Small intestine (tissue), 7 donors: ENCODE results near the gene FAM3A. TPM values are rescaled to one million over a fixed set of nuclear protein-coding genes. Genes with fewer than 3 reads are reported as not detected.

ENCODE experiments used
- DNase-seq, 2 donors: peaks; one replicate each; pipeline versions ENCODE4 v3.0.0 to v3.0.0-alpha.2; 2013
- FAIRE-seq: peaks from 2 replicates; lab custom pipeline; 2012; peaks lifted over from hg19 to GRCh38; lab: Jason Lieb, UNC
- H3K27ac ChIP-seq, 3 donors: one replicate each; pipeline ENCODE4 v1.5.1; 2013; ENCODE audit warnings: low read length in 2 of 3, mild to moderate bottlenecking in 2 of 3, control low read depth in 1 of 3, inconsistent platforms in 1 of 3, low read depth in 1 of 3, moderate library complexity in 1 of 3
- H3K27me3 ChIP-seq, 3 donors: one replicate each; pipeline ENCODE4 v1.6.1; 2013; ENCODE audit warnings: low read length in 3 of 3, inconsistent platforms in 1 of 3; ENCODE audit not compliant: control insufficient read depth in 3 of 3, insufficient read depth in 3 of 3
- H3K36me3 ChIP-seq, 3 donors: one replicate each; pipeline ENCODE4 v1.6.1; 2013; ENCODE audit warnings: low read length in 3 of 3, inconsistent platforms in 1 of 3, low read depth in 1 of 3, mild to moderate bottlenecking in 1 of 3, moderate library complexity in 1 of 3; ENCODE audit not compliant: control insufficient read depth in 3 of 3, insufficient read depth in 2 of 3
- H3K4me1 ChIP-seq, 3 donors: one replicate each; pipeline ENCODE4 v1.6.1; 2013; ENCODE audit warnings: low read length in 2 of 3, inconsistent platforms in 1 of 3, low read depth in 1 of 3, mild to moderate bottlenecking in 1 of 3, moderate library complexity in 1 of 3; ENCODE audit not compliant: control insufficient read depth in 3 of 3, insufficient read depth in 2 of 3
- H3K4me3 ChIP-seq, 3 donors: one replicate each; pipeline ENCODE4 v1.5.1; 2013; ENCODE audit warnings: low read length in 3 of 3, control low read depth in 1 of 3, inconsistent platforms in 1 of 3, low read depth in 1 of 3, mild to moderate bottlenecking in 1 of 3, moderate library complexity in 1 of 3
- H3K9me3 ChIP-seq, 2 donors: one replicate each; pipeline ENCODE4 v1.6.1; 2013; ENCODE audit warnings: low read depth in 1 of 2, low read length in 1 of 2; ENCODE audit not compliant: control insufficient read depth in 2 of 2, insufficient read depth in 1 of 2
- WGBS, 3 donors: extraction: QIAGEN DNeasy Blood & Tissue Kit; methylation state at CpG; one replicate each; pipeline ENCODE4 v1.1.7; 2013; 5-methylcytosine and 5-hydroxymethylcytosine counted together
- polyA plus RNA-seq, 4 donors: library from polyadenylated mRNA; stranded (reverse) in 3 of 4; unstranded in 1 of 4; fragments of 200-250 nt in 3 of 4; fragments of 120-200 nt in 1 of 4; gene quantifications; one replicate each; pipeline versions ENCODE4 v1.2.1 to v1.2.3, GENCODE V29; 2013
- donor health status: healthy with polysubstance abuse.
- donor health status: control.
- donor health status: control.
- donor health status: Bipolar disorder and iron deficiency.
- donor health status: healthy.

The FAM3A gene
- polyA plus RNA-seq, 4 donors, result 45.6 to 123 (median 90.1) TPM

DNA sequence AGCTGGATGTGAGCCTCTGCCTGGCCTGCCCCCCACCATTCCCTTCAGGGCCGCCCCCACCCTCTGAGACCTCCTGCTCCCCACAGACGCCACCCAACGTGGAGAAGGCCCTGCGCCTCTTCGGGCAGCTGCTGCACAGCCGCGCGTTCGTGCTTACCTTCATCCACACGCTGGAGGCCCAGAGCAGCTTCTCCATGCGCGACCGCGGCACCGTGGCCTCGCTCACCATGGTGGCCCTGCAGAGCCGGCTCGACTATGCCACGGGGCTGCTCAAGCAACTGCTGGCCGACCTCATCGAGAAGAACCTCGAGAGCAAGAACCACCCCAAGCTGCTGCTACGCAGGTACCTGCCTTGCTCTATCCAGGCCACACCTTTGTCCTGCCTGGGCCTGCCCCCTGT lies 47.8 kb downstream of the FAM3A start:
- DNase-seq, result no peak
- FAIRE-seq, result no peak
- no peaks in the 10 kb centered on the region for H3K9me3 ChIP-seq

DNA sequence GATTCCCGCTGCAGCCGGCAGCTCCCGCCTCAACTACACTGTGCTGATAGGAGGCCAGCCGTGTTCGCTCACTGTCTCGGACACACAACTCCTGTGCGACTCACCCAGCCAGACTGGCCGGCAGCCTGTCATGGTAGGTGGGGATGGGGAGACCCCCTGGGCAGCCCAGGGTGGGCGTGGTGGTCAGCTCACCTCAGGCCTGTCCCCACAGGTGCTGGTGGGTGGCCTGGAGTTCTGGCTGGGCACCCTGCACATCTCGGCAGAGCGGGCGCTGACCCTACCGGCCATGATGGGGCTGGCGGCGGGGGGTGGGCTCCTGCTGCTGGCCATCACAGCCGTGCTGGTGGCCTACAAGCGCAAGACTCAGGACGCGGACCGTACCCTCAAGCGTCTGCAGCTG lies 48.5 kb downstream of the FAM3A start:
- Histone ChIP-seq H3K9me3 (no peaks in the 10 kb centered on the region), H3K27me3 (no peaks in the 10 kb centered on the region), H3K36me3 (peaks cover 0 to 95% (median 2%) of the 10 kb centered on the region in 3 donors), H3K27ac (no peak overlapping the region), H3K4me1 (no peaks in the 10 kb centered on the region), H3K4me3 (no peak overlapping the region)
- FAIRE-seq (no peak), DNase-seq (no peak)
- WGBS, 3 donors, result 96 to 97% (median 96%) methylated on average over 19 to 21 of the region's 21 CpGs

More for the DNA sequence above, 47.8 kb downstream of the FAM3A start:
- H3K36me3 ChIP-seq, result peaks cover 0 to 95% (median 2%) of the 10 kb centered on the region in 3 donors
- H3K27me3 ChIP-seq, result no peaks in the 10 kb centered on the region
- no peak overlapping the region for H3K27ac ChIP-seq
- H3K4me3 ChIP-seq, result no peak overlapping the region
- no peaks in the 10 kb centered on the region for H3K4me1 ChIP-seq
- 95 to 98% (median 97%) methylated on average over 18 to 23 of the region's 23 CpGs for WGBS, 3 donors

DNA sequence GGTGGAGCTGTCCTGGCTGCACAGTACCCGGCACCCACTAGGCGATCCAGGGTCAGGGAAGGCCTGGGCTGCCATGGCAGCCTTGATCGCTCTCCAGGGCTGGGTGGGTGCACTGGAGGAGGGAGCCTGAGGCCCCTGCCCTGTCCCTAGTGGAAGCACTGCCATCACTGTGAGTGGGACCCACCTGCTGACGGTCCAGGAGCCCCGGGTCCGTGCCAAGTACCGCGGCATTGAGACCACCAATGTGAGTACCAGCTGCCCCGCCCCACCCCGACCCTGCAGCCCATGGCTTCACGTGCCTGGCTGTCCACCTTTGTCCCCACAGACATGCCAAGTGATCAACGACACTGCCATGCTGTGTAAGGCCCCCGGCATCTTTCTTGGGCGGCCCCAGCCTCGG lies 49.1 kb downstream of the FAM3A start:
- Histone ChIP-seq H3K36me3 (peaks cover 0 to 97% (median 2%) of the 10 kb centered on the region in 3 donors), H3K4me1 (no peaks in the 10 kb centered on the region), H3K27me3 (no peaks in the 10 kb centered on the region), H3K27ac (no peak overlapping the region), H3K9me3 (no peaks in the 10 kb centered on the region), H3K4me3 (no peak overlapping the region)
- DNase-seq (no peak), FAIRE-seq (no peak)
- 91 to 97% (median 92%) methylated on average over 9 to 15 of the region's 15 CpGs for WGBS, 3 donors

DNA sequence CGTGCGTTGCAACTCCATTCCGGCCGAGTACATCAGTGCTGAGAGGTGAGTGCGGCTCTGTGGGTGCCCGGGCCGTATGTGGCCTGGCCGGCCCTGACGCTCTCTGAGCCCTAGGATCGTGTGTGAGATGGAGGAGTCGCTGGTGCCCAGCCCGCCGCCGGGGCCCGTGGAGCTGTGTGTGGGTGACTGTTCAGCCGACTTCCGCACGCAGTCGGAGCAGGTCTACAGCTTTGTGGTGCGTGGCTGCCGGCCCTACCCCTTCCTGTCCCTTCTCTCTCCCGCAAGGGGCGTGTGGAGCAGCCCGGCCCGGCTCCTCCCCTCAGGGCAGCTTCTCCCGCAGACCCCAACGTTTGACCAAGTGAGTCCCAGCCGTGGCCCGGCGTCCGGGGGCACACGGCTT lies 50.0 kb downstream of the FAM3A start:
- Histone ChIP-seq H3K36me3 (peaks cover 0 to 97% (median 2%) of the 10 kb centered on the region in 3 donors), H3K27ac (no peak overlapping the region), H3K4me3 (no peak overlapping the region), H3K9me3 (no peaks in the 10 kb centered on the region), H3K4me1 (no peaks in the 10 kb centered on the region), H3K27me3 (no peaks in the 10 kb centered on the region)
- FAIRE-seq, result no peak
- 93 to 95% (median 95%) methylated on average over 11 to 32 of the region's 32 CpGs for WGBS, 3 donors
- DNase-seq, result no peak

DNA sequence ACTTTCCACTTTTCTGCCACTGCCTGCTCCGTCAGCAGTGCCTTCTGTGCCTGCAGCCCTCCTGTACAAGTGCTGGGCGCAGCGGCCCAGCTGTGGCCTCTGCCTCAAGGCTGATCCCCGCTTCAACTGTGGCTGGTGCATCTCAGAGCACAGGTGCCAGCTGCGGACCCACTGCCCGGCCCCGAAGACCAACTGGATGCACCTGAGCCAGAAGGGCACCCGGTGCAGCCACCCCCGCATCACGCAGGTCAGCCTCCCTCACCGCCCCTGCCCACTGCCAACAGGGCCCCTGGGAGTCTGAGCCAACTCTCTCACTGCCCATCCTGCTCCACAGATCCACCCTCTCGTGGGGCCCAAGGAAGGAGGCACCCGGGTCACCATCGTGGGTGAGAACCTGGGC lies 50.4 kb downstream of the FAM3A start:
- 91 to 96% (median 96%) methylated on average over 7 to 14 of the region's 14 CpGs for WGBS, 3 donors
- no peak for FAIRE-seq

GRCh38 chrX:154464806-154465365 lies 51.1 kb downstream of the FAM3A start:
- Histone ChIP-seq H3K4me1 (no peaks in the 10 kb centered on the region), H3K9me3 (no peaks in the 10 kb centered on the region), H3K27ac (no peak overlapping the region), H3K4me3 (no peak overlapping the region), H3K27me3 (no peaks in the 10 kb centered on the region), H3K36me3 (peaks cover 0 to 95% (median 2%) of the 10 kb centered on the region in 3 donors)
- WGBS, 3 donors, result 89 to 92% (median 91%) methylated on average over 21 to 28 of the region's 28 CpGs
- DNase-seq (no peak), FAIRE-seq (no peak)

More for the DNA sequence above, 50.4 kb downstream of the FAM3A start:
- peaks cover 0 to 97% (median 2%) of the 10 kb centered on the region in 3 donors for H3K36me3 ChIP-seq
- H3K27ac ChIP-seq, result no peak overlapping the region
- H3K9me3 ChIP-seq, result no peaks in the 10 kb centered on the region
- H3K4me1 ChIP-seq, result no peaks in the 10 kb centered on the region
- H3K27me3 ChIP-seq, result no peaks in the 10 kb centered on the region
- DNase-seq, result no peak
- no peak overlapping the region for H3K4me3 ChIP-seq

- Histone ChIP-seq H3K4me3 (no peak overlapping the region), H3K36me3 (peaks cover 0 to 83% (median 0%) of the 10 kb centered on the region in 3 donors), H3K27me3 (no peaks in the 10 kb centered on the region), H3K27ac (no peak overlapping the region), H3K9me3 (no peaks in the 10 kb centered on the region), H3K4me1 (peaks cover 0 to 6% (median 0%) of the 10 kb centered on the region in 3 donors)
- no peak for FAIRE-seq
- DNase-seq, result no peak
- 91 to 93% (median 93%) methylated on average over 18 to 36 of the region's 36 CpGs for WGBS, 3 donors
Measured at GRCh38 chrX:154463611-154464220, 52.3 kb downstream of the FAM3A start.

- WGBS, 3 donors, result 80 to 92% (median 87%) methylated on average over 2 to 8 of the region's 8 CpGs
Measured at GRCh38 chrX:154462396-154462795, 53.6 kb downstream of the FAM3A start.

More at GRCh38 chrX:154462396-154462795, 53.6 kb downstream of the FAM3A start:
- no peaks in the 10 kb centered on the region for H3K27me3 ChIP-seq
- H3K27ac ChIP-seq, result no peak overlapping the region
- no peaks in the 10 kb centered on the region for H3K9me3 ChIP-seq
- DNase-seq, result no peak
- FAIRE-seq, result no peak
- H3K4me3 ChIP-seq, result no peak overlapping the region
- peaks cover 0 to 6% (median 0%) of the 10 kb centered on the region in 3 donors for H3K4me1 ChIP-seq
- H3K36me3 ChIP-seq, result peaks cover 0 to 70% (median 0%) of the 10 kb centered on the region in 3 donors
